Loucy (cell line): Measurements from ENCODE around the gene KCNIP3.

Experiments
- CTCF ChIP-seq: fragments of 200-600 bp; sonication (generic); conservative IDR thresholded peaks from 2 replicates; pipeline ENCODE4 v1.5.1; 2014; ENCODE audit warnings: mild to moderate bottlenecking, antibody characterized with exemption, low read length
- EZH2phosphoT487 ChIP-seq: fragments of 200-600 bp; IDR thresholded peaks from 2 replicates; pipeline ENCODE4 v1.6.1; 2018; ENCODE audit warnings: antibody characterized with exemption, mild to moderate bottlenecking, moderate library complexity, borderline replicate concordance

GRCh38 chr2:95311815-95312542 is 14.8 kb downstream of the KCNIP3 start:
- TF ChIP-seq CTCF = no peak
- no peak for TF ChIP-seq EZH2phosphoT487
